Activated T-helper 9 cell treated with anti-CD3 and anti-CD28 coated beads, Interleukin-2, amount 50 U/mL, for 16 hours (primary cell): ENCODE results near the gene ZSCAN12.
A peak's percentile ranks its signal among the peaks of the same experiment; 100 is the strongest.
"Not testable (repeated sequence)": the region's sequence is repeated elsewhere in the genome, so short reads cannot be mapped to it uniquely, and the experiment has no call there.

ENCODE experiments used
- DNase-seq: peaks from one replicate; pipeline ENCODE4 v3.0.0-alpha.2; 2020; ENCODE audit warnings: low read depth

The ZSCAN12 gene

GRCh38 chr6:28393912-28394662 lies 5.5 kb downstream of the ZSCAN12 start:
- DNase-seq = no peak

- DNase-seq = no peak
Observed at GRCh38 chr6:28390688-28391087, 8.9 kb downstream of the ZSCAN12 start.

- DNase-seq = no peak
Observed at GRCh38 chr6:28384143-28384533, 15.4 kb downstream of the ZSCAN12 start.

DNA sequence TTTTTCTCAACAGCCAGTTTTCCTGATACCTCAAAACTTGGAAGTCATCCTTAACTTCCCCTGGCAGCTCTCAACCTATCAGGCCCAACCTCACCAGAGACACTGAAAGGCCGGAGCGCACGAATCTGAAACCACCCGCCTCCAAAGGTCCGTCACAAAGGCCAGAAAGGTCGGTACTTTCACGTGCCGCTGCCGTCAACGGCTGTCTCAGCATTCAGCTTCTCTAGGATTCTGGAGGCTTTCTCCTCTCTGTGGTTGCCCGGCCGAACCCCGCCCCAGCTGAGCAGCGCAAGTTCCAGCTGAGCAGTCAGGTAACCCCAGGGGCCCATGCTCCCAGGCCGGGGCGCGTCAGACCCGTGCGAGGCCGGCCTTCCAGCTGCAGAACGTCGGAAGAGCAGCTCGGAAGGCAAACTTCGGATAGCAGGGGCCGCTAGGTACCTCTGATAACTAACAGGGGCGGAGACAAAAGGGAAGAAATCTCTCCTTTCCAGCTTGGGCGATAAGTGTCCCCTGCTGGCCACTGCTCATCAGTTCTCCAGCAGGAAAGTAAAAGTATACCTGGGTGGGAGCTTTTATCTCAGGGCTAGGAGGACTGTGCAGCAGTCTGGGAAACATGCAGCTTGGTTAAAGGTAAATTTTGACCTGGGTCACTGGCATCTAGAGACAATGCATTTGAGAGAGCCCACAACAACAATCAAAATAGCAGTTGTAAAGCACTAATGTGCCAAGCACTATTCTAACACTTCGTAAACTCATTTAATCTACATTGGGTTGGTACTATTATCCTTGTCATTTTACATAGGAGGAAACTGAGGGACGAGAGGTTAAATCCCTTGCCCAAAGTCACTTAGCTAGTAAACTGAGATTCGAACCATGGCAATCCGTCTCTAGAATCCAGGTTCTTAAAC lies 16.1 kb downstream of the ZSCAN12 start:
- DNase-seq = no peak

- DNase-seq = no peak
Observed at GRCh38 chr6:28380381-28380780, 19.2 kb downstream of the ZSCAN12 start.

DNA sequence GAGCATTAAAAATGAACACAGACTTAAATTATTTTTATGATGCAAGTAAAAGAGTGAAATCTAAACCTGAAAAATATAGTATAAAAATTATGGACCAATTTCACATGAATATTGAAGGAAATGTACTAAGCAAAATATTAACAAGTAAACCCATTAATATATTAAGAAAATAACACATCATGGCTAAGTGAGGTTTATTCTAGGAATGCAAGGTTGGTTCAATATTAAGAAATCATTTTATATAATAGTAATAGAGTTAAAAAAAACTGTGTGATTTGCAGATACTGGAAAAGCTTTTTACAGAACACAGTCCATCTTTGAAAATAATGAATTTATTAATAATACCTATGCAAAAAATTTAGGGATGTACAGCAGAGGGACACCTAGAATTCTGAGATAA lies 20.9 kb downstream of the ZSCAN12 start:
- DNase-seq = no peak

GRCh38 chr6:28377879-28378278 lies 21.7 kb downstream of the ZSCAN12 start:
- DNase-seq = no peak

DNA sequence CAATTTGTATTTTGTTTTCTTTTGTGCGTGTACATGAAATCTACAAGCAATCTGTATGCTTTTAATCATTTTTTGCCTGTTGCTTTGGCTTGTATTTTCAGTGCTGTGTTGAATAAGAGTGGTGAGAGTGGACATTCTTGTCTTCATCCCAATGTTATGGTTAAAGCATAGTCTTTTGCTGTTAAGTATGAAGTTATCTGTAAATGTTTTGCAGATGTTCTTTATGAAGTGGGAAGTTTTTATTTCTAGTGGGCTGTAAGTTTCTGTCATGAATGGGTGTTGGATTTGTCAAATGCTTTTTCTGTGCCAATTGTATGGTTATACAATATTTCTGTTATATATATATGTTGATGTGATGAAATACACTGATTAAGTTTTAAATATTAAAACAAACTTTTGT lies 25.6 kb downstream of the ZSCAN12 start:
- DNase-seq = no peak

- no peak for DNase-seq
Observed at GRCh38 chr6:28371706-28372451, 27.7 kb downstream of the ZSCAN12 start.

DNA sequence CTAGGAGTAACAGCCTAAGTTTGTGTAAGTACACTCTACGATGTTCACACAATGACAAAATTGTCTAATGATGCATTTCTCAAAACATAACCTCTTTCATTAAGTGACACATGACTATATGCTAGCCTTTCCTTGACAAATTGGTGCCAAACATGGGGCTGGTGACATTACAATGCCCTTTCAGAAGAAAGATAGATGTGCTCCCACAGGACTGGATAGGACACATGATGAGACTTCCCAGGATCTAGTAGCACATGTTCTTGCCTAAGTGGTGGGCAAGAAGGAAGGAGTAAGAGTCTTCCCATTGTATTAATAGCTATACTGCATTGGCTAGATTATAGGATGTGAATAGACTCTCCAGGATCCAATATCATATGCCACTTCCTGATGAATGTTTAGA lies 28.3 kb downstream of the ZSCAN12 start:
- DNase-seq = no peak

DNA sequence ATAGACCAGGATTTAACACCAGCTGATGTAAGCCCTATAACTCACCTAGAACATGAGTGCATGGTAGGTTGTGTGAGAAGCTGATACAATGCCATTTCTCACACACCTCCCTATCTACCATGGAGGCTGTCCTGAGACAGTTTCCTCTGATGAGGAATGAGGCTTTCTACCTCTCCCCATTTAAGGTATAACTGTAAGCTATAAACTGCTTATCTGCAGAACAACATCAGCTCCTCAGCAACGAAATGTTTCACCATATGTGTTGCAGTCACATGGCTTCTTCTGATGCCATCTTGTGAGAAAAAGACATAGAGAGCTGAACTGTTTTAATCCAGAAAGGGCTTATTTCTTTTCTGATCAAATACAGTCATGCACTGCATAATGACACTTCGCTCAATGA lies 29.1 kb downstream of the ZSCAN12 start:
- DNase-seq = no peak

GRCh38 chr6:28369463-28369862 lies 30.1 kb downstream of the ZSCAN12 start:
- no peak for DNase-seq

GRCh38 chr6:28368522-28368921 lies 31.0 kb downstream of the ZSCAN12 start:
- DNase-seq = no peak

GRCh38 chr6:28365590-28365989 lies 34.0 kb downstream of the ZSCAN12 start:
- not testable (repeated sequence) for DNase-seq

GRCh38 chr6:28360961-28361360 lies 38.6 kb downstream of the ZSCAN12 start:
- DNase-seq = no peak

- not testable (repeated sequence) for DNase-seq
Observed at GRCh38 chr6:28359562-28359961, 40.0 kb downstream of the ZSCAN12 start.

DNA sequence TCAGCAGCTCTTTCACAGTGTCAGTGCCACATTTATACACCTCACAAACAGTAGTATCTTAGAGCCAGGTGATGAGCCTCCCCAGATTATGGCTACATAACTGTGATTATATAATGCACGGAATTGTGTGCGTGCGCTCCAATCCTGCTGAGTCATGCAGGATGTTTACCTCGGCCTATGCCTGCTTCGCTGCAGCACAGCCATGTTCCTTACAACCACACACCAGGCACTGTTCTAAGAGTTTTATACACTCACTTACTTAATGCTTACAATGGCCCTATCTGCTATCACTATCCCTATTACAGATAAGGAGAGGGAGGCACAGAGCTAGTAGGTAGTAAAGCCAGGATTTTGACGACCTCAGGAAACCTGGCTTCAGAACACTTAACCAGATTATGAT lies 42.5 kb downstream of the ZSCAN12 start:
- DNase-seq = no peak

- DNase-seq = no peak
Observed at GRCh38 chr6:28356666-28357020, 42.9 kb downstream of the ZSCAN12 start.

DNA sequence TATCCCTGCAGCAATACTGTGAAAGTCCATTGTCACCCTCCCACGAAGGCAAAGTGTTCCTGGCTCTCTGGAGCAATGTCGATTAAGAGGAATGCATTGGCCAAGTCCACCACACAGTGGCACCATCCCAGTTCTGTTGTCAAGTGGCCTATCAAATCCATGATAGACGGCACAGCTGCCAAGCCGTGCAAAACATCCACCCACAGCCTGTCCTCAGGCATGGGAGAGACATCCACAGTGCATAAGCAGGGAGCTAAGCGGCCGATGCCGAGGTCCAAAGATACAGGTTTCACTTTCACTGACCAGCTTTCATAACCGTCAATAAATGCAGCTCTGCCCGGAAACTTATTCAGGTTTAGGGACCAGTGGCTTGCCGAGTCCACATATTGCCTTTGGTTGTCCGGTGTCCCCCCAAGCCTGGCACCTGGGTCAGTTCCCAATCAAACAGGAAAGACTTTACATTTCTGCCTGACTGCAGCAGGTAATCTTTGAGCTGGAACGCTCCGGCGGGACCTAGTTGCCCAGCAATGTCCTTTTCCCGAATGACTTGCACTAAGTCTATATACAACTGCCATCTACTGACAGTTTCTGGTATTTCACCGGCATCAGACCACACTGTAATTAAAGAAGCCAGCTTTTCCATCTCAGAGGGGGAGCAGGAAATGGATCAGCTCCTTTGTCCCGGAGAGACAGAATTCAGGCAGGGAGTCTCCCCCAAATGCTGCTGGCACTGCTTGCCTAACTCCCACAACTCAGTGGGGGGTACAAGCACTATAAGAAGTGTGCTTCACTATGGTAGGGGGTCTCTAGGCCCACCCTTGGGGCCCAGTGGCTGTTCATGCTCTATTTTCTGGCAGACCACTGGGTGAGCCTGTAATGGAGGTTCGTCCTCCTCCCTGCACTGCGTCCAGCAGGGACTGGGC lies 43.5 kb downstream of the ZSCAN12 start:
- DNase-seq = peak; percentile 15

DNA sequence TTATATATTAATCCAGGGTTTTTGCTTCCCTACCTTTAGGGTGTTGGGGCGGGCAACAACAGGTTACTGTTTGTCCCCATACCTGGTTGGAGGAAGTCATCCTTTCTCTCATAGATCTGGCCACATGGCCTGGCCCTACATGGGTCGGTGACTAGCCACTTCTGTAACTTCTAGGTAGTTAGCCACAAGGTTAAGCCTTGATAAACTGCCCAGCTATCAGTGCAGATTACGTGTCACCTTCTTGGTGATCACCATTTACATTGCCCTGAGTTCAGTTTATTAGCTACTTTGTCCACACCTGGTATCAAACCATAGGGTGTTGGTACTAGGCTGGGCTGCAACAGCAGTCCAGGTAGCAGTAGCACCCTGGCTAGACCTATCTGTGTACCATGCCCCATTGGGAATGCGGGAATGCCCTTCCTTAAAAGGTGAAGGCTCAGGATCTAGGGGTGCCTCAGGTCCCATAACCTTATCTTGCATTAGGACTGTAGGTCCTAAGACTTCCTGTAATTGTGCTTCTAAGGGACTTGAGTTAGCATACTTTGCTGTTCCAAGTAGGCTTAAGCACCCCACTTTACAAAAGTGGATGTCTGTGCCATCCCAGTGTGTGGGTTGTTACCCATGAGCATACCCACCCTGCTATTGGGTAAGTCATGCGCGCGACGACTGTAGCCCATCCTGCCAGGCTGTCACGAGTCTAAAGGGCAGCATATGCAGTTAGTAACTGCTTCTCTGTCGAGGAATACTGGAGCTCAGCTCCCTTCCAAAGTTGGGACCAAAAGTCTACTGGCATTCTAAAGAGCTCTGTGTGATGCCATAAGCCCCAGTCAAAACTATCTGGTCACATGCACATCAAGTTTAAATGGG lies 44.6 kb downstream of the ZSCAN12 start:
- no peak for DNase-seq
